Endodermal cell (in vitro differentiated cells): ENCODE data around the gene C20orf144. TPM values are rescaled to one million over a fixed set of nuclear protein-coding genes. Genes with fewer than 3 reads are reported as not detected.

Experiments
- DNase-seq: peaks from one replicate; pipeline ENCODE4 v3.0.0-alpha.2; 2017
- H3K27ac ChIP-seq: 2 replicates; pipeline ENCODE4 v1.5.1; 2013; ENCODE audit warnings: mild to moderate bottlenecking, low read depth, low read length, moderate library complexity
- H3K27me3 ChIP-seq: 2 replicates; pipeline ENCODE4 v1.6.1; 2013; ENCODE audit warnings: mild to moderate bottlenecking, low read length, moderate library complexity; ENCODE audit not compliant: insufficient read depth, control insufficient read depth, poor library complexity, severe bottlenecking
- H3K36me3 ChIP-seq: 2 replicates; pipeline ENCODE4 v1.7.0; 2013; ENCODE audit warnings: mild to moderate bottlenecking, low read length, moderate library complexity; ENCODE audit not compliant: control insufficient read depth, insufficient read depth
- H3K4me1 ChIP-seq: one replicate; pipeline ENCODE4 v1.7.0; 2013; ENCODE audit warnings: low read length; ENCODE audit not compliant: control insufficient read depth, insufficient read depth
- H3K4me3 ChIP-seq: 2 replicates; pipeline ENCODE4 v1.5.1; 2013; ENCODE audit warnings: mild to moderate bottlenecking, low read length, moderate library complexity
- H3K9ac ChIP-seq: 2 replicates; pipeline ENCODE4 v1.6.1; 2013; ENCODE audit warnings: mild to moderate bottlenecking, low read length, moderate library complexity; ENCODE audit not compliant: poor library complexity, severe bottlenecking; ENCODE audit errors: extremely low read depth
- H3K9me3 ChIP-seq: 2 replicates; pipeline ENCODE4 v1.6.1; 2013; ENCODE audit warnings: mild to moderate bottlenecking, low read length, moderate library complexity; ENCODE audit not compliant: control insufficient read depth
- H3K27ac Mint-ChIP-seq: 2 replicates; pipeline ENCODE4 v1.8.0; 2020; ENCODE audit warnings: mixed read lengths
- H3K27me3 Mint-ChIP-seq: 2 replicates; pipeline ENCODE4 v1.8.0; 2021; ENCODE audit warnings: mild to moderate bottlenecking, mixed read lengths; ENCODE audit not compliant: insufficient read depth
- H3K36me3 Mint-ChIP-seq: 2 replicates; pipeline ENCODE4 v1.8.0; 2020; ENCODE audit warnings: low read depth, mixed read lengths
- H3K4me1 Mint-ChIP-seq: 2 replicates; pipeline ENCODE4 v1.8.0; 2020; ENCODE audit warnings: mixed read lengths
- H3K4me3 Mint-ChIP-seq: 2 replicates; pipeline ENCODE4 v1.8.0; 2020; ENCODE audit warnings: mild to moderate bottlenecking, moderate library complexity, mixed read lengths
- H3K9me3 Mint-ChIP-seq: 2 replicates; pipeline ENCODE4 v1.8.0; 2020; ENCODE audit warnings: mild to moderate bottlenecking, mixed read lengths
- CTCF ChIP-seq: fragments of 200-600 bp; sonication (generic); conservative IDR thresholded peaks from 2 replicates; pipeline ENCODE4 v1.5.0; 2021; ENCODE audit warnings: antibody characterized with exemption, mild to moderate bottlenecking
- WGBS, 2 experiments: methylation state at CpG; one replicate each; pipeline versions ENCODE4 v1.1.5 to v1.1.7; 2013; ENCODE audit warnings: missing lambda C conversion rate in 2 of 2, mixed read lengths in 1 of 2; ENCODE audit not compliant: insufficient coverage in 1 of 2, insufficient read length in 1 of 2; 5-methylcytosine and 5-hydroxymethylcytosine counted together
- total RNA-seq, 2 donors: library from RNA; stranded (reverse); fragmentation: NEBNext Ultra II Directional in 1 of 2; extraction: Animal tissue kit (Norgen Biotek cat#: 25700) in 1 of 2; gene quantifications; 2 replicates in 1 of 2; 3 replicates in 1 of 2; pipeline ENCODE4 v1.2.1, GENCODE V29; 2021

Gene C20orf144
- total RNA-seq, 2 donors from 2014 or later = 0.44 TPM; not detected in 1

DNA sequence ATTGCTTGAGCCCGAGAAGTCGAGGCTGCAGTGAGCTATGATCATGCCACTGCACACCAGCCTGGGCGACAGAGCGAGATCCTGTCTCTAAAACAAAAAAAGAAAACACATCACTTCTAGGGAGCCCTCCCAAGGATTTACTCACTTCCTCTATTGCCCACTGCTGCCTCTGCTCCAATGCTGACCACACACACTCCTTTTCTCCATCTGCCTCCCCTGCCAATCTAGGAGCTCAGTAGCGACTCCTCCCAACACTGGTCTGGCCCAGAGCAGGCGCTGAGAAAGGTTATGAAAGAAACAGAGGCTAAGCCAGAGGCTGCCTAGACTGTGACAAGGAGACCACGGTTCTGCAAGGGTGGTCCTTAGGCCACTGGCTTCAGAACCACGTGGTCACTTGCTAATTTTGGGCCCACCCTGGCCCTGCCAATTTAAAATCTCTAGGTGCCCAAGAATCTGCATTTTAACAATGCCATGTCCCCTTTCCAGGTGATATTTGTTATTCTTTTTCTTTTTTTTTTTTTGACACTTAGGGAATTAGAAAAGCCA is 25.3 kb downstream of the C20orf144 start:
- peaks cover 8% of the 10 kb centered on the region for H3K27me3 Mint-ChIP-seq
- no peak overlapping the region for H3K27ac Mint-ChIP-seq
- no peaks in the 10 kb centered on the region for H3K36me3 Mint-ChIP-seq
- Histone ChIP-seq H3K27ac (no peak overlapping the region), H3K27me3 (no peaks in the 10 kb centered on the region), H3K9me3 (no peaks in the 10 kb centered on the region), H3K4me1 (peaks cover 10% of the 10 kb centered on the region), H3K9ac (no peak overlapping the region), H3K4me3 (no peak overlapping the region), H3K36me3 (no peaks in the 10 kb centered on the region)
- DNase-seq = no peak
- no peak overlapping the region for H3K4me3 Mint-ChIP-seq
- TF ChIP-seq CTCF = no peak
- no peaks in the 10 kb centered on the region for H3K9me3 Mint-ChIP-seq
- 84 to 85% methylated on average over 6 to 8 of the region's 8 CpGs for WGBS, 2 experiments
- peaks cover 33% of the 10 kb centered on the region for H3K4me1 Mint-ChIP-seq

- H3K9me3 Mint-ChIP-seq = no peaks in the 10 kb centered on the region
- no peak for DNase-seq
- peaks cover 31% of the 10 kb centered on the region for H3K4me1 Mint-ChIP-seq
- Histone ChIP-seq H3K4me1 (peaks cover 10% of the 10 kb centered on the region), H3K27ac (no peak overlapping the region), H3K9ac (no peak overlapping the region), H3K27me3 (no peaks in the 10 kb centered on the region), H3K4me3 (no peak overlapping the region), H3K36me3 (no peaks in the 10 kb centered on the region), H3K9me3 (no peaks in the 10 kb centered on the region)
- H3K4me3 Mint-ChIP-seq = no peak overlapping the region
- TF ChIP-seq CTCF = no peak
- peaks cover 8% of the 10 kb centered on the region for H3K27me3 Mint-ChIP-seq
- no peaks in the 10 kb centered on the region for H3K36me3 Mint-ChIP-seq
- peak overlapping the region; percentile 4 for H3K27ac Mint-ChIP-seq
- 92 to 100% methylated on average over 2 to 3 of the region's 3 CpGs for WGBS, 2 experiments
These were observed 26.1 kb downstream of the C20orf144 start for GRCh38 chr20:33687993-33688937.

GRCh38 chr20:33688938-33689424 is 26.9 kb downstream of the C20orf144 start:
- Histone ChIP-seq H3K27me3 (no peaks in the 10 kb centered on the region), H3K36me3 (no peaks in the 10 kb centered on the region), H3K4me3 (no peak overlapping the region), H3K9ac (no peak overlapping the region), H3K4me1 (peaks cover 10% of the 10 kb centered on the region), H3K27ac (no peak overlapping the region), H3K9me3 (no peaks in the 10 kb centered on the region)
- Mint-ChIP-seq H3K27me3 (peaks cover 8% of the 10 kb centered on the region), H3K4me3 (no peak overlapping the region), H3K4me1 (peaks cover 34% of the 10 kb centered on the region), H3K27ac (peak overlapping the region; percentile 4), H3K9me3 (no peaks in the 10 kb centered on the region), H3K36me3 (no peaks in the 10 kb centered on the region)
- no peak for DNase-seq
- WGBS, 2 experiments = 92% methylated on average over 3 of the region's 3 CpGs
- TF ChIP-seq CTCF = no peak
